Measurements from ENCODE around the gene RPL13A.
A peak's percentile ranks its signal among the peaks of the same experiment; 100 is the strongest.

The RPL13A gene

DNA sequence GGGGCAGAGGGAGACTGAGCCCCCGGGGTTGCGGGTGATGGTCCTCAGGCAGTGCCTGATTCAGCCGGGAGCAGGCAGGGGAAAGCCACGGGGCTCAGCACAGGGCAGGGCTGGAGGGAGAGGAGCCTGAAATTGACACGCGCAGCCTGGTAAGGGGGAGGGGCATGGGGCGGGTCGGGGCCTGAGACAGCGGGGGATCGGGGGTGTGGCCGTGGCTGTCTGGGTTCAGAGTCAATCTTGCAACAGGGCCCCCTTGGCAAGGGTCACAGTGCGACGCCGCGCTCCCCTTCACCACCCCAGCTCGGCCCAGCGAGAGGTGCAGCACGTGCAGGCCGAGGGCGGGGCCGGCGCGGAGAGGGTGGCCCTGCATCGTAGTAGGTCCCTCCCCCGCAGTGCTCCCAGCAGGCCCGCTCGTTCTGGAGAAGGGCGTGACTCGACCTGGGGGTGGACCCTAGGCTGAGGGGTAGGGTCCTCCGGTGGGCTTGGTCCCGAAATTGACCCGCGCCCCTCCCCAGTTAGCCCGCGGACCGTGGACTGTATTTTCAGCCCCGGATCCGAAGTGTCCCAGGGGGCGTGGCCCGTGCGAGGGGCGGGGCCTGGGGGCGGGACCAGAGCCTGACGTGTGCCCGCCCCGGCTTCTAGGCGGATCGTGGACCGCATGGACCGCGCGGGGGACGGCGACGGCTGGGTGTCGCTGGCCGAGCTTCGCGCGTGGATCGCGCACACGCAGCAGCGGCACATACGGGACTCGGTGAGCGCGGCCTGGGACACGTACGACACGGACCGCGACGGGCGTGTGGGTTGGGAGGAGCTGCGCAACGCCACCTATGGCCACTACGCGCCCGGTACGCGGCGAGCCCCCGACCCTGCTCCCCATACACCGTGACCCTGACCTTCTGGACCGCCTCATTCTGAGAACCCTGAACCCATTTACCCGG, 46.4 kb downstream of the RPL13A start:
- no peak for TF ChIP-seq ESRRG (CRISPR knock-in tag; IDR thresholded peaks at IDR 0.05)
- TF ChIP-seq BACH2 (CRISPR knock-in tag; IDR thresholded peaks at IDR 0.05; ENCODE audit: borderline replicate concordance): no peak
- TF ChIP-seq RARB (CRISPR knock-in tag; IDR thresholded peaks at IDR 0.05): no peak
- peak; percentile 96 for ATAC-seq

DNA sequence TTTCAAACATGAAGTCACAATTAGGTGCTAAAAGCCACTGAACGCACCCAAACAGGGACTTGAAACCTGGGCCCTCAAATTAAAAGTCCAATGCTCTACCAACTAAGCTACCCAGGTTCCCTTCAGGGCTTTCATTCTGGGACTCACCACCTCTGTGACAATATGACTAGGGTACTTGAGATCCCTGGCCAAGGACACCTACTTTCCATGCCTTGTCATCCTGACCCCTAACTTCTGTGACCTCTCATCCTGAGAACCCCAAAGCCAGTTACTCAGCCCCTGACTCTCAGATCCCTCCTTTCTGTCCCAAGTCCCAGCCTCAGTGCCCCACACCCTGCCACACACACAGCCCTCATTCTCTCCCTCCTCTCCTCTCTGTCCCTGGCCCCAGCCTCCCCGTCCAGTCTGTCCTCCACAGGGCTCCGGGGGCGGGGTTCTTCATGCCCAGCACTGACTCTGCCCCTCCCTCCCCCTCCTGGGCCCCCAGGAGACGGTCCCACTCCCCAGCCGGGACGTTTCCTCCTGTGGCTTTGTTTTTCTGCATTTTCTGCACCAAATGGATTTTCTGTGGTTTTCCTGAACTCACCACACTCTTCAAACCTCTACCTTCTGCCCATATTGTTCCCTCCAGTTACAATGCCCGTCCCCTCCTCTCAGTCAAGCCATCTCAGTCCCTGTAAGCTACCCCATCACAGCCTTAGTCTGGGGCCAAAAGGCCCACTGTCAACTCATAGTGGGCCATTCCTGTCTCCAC, 47.4 kb downstream of the RPL13A start:
- no peak for ATAC-seq
- TF ChIP-seq TOX (CRISPR knock-in tag; IDR thresholded peaks at IDR 0.05; ENCODE audit: borderline replicate concordance) (no peak), ISL1 (CRISPR knock-in tag; IDR thresholded peaks at IDR 0.05) (no peak), ZFP3 (CRISPR knock-in tag; IDR thresholded peaks at IDR 0.05) (no peak), PPARA (CRISPR knock-in tag; IDR thresholded peaks at IDR 0.05; ENCODE audit: borderline replicate concordance) (no peak), OSR1 (CRISPR knock-in tag; IDR thresholded peaks at IDR 0.05) (no peak), ZNF8 (CRISPR knock-in tag; IDR thresholded peaks at IDR 0.05) (no peak), GLIS3 (CRISPR knock-in tag; IDR thresholded peaks at IDR 0.05) (no peak), ESRRG (CRISPR knock-in tag; IDR thresholded peaks at IDR 0.05) (no peak), SNAI2 (CRISPR knock-in tag; IDR thresholded peaks at IDR 0.05) (no peak), ZC3H10 (CRISPR knock-in tag; IDR thresholded peaks at IDR 0.05) (no peak), TCF4 (CRISPR knock-in tag; IDR thresholded peaks at IDR 0.05; ENCODE audit: borderline replicate concordance) (no peak), ZFP30 (CRISPR knock-in tag; IDR thresholded peaks at IDR 0.05) (no peak), ZNF565 (CRISPR knock-in tag; conservative IDR thresholded peaks at IDR 0.05; ENCODE audit: low read depth) (no peak), BACH2 (CRISPR knock-in tag; IDR thresholded peaks at IDR 0.05; ENCODE audit: borderline replicate concordance) (no peak), ARNTL (CRISPR knock-in tag; IDR thresholded peaks at IDR 0.05; ENCODE audit: borderline replicate concordance, low read depth) (no peak)
- TF ChIP-seq, protein P1, sequence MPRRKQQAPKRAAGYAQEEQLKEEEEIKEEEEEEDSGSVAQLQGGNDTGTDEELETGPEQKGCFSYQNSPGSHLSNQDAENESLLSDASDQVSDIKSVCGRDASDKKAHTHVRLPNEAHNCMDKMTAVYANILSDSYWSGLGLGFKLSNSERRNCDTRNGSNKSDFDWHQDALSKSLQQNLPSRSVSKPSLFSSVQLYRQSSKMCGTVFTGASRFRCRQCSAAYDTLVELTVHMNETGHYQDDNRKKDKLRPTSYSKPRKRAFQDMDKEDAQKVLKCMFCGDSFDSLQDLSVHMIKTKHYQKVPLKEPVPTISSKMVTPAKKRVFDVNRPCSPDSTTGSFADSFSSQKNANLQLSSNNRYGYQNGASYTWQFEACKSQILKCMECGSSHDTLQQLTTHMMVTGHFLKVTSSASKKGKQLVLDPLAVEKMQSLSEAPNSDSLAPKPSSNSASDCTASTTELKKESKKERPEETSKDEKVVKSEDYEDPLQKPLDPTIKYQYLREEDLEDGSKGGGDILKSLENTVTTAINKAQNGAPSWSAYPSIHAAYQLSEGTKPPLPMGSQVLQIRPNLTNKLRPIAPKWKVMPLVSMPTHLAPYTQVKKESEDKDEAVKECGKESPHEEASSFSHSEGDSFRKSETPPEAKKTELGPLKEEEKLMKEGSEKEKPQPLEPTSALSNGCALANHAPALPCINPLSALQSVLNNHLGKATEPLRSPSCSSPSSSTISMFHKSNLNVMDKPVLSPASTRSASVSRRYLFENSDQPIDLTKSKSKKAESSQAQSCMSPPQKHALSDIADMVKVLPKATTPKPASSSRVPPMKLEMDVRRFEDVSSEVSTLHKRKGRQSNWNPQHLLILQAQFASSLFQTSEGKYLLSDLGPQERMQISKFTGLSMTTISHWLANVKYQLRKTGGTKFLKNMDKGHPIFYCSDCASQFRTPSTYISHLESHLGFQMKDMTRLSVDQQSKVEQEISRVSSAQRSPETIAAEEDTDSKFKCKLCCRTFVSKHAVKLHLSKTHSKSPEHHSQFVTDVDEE (CRISPR knock-in tag; IDR thresholded peaks at IDR 0.05): no peak
- TF ChIP-seq, protein P2, sequence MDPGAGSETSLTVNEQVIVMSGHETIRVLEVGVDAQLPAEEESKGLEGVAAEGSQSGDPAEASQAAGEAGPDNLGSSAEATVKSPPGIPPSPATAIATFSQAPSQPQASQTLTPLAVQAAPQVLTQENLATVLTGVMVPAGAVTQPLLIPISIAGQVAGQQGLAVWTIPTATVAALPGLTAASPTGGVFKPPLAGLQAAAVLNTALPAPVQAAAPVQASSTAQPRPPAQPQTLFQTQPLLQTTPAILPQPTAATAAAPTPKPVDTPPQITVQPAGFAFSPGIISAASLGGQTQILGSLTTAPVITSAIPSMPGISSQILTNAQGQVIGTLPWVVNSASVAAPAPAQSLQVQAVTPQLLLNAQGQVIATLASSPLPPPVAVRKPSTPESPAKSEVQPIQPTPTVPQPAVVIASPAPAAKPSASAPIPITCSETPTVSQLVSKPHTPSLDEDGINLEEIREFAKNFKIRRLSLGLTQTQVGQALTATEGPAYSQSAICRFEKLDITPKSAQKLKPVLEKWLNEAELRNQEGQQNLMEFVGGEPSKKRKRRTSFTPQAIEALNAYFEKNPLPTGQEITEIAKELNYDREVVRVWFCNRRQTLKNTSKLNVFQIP (CRISPR knock-in tag; IDR thresholded peaks at IDR 0.05; ENCODE audit: borderline replicate concordance, low read depth): no peak
- TF ChIP-seq, protein P3, sequence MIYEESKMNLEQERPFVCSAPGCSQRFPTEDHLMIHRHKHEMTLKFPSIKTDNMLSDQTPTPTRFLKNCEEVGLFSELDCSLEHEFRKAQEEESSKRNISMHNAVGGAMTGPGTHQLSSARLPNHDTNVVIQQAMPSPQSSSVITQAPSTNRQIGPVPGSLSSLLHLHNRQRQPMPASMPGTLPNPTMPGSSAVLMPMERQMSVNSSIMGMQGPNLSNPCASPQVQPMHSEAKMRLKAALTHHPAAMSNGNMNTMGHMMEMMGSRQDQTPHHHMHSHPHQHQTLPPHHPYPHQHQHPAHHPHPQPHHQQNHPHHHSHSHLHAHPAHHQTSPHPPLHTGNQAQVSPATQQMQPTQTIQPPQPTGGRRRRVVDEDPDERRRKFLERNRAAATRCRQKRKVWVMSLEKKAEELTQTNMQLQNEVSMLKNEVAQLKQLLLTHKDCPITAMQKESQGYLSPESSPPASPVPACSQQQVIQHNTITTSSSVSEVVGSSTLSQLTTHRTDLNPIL (CRISPR knock-in tag; IDR thresholded peaks at IDR 0.05; ENCODE audit: low read depth): no peak
- TF ChIP-seq, protein P4, sequence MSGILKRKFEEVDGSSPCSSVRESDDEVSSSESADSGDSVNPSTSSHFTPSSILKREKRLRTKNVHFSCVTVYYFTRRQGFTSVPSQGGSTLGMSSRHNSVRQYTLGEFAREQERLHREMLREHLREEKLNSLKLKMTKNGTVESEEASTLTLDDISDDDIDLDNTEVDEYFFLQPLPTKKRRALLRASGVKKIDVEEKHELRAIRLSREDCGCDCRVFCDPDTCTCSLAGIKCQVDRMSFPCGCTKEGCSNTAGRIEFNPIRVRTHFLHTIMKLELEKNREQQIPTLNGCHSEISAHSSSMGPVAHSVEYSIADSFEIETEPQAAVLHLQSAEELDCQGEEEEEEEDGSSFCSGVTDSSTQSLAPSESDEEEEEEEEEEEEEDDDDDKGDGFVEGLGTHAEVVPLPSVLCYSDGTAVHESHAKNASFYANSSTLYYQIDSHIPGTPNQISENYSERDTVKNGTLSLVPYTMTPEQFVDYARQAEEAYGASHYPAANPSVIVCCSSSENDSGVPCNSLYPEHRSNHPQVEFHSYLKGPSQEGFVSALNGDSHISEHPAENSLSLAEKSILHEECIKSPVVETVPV (CRISPR knock-in tag; IDR thresholded peaks at IDR 0.05): no peak
- TF ChIP-seq, protein P5, sequence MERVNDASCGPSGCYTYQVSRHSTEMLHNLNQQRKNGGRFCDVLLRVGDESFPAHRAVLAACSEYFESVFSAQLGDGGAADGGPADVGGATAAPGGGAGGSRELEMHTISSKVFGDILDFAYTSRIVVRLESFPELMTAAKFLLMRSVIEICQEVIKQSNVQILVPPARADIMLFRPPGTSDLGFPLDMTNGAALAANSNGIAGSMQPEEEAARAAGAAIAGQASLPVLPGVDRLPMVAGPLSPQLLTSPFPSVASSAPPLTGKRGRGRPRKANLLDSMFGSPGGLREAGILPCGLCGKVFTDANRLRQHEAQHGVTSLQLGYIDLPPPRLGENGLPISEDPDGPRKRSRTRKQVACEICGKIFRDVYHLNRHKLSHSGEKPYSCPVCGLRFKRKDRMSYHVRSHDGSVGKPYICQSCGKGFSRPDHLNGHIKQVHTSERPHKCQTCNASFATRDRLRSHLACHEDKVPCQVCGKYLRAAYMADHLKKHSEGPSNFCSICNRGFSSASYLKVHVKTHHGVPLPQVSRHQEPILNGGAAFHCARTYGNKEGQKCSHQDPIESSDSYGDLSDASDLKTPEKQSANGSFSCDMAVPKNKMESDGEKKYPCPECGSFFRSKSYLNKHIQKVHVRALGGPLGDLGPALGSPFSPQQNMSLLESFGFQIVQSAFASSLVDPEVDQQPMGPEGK (CRISPR knock-in tag; IDR thresholded peaks at IDR 0.05; ENCODE audit: borderline replicate concordance): no peak

Measured in SK-N-SH treated with all-trans-retinoic acid at 6 μM for 48 hours (cell line).